GM20000 (cell line): ENCODE results near the gene NDUFAF8.

Experiments used
- DNase-seq: peaks from one replicate; pipeline ENCODE4 v3.0.0; 2012; ENCODE audit warnings: low spot score
- TF ChIP-seq, protein P1 (sequence below): IDR thresholded peaks from 2 replicates; pipeline ENCODE4 v1.5.1; 2012; ENCODE audit warnings: mild to moderate bottlenecking, control low read depth; ENCODE audit errors: extremely low read depth, missing control alignments

NDUFAF8 gene

DNA sequence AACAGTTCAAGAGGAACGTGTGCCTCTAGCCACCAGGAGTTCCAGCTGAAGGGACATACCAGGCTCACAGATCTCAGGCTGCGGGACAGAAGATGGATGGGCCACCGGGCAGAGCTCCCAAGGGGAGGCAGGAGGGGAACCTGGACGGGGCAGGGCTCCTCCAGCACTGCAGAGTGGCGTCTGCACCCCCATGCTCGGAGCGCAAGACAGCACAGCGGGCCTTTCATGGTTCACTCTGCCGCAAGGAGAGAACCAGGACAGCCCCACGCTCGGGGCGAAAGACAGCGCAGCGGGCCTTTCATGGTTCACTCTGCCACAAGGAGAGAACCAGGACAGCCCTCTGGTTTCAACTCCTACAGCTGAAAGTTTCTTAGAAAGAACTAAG is 35.3 kb downstream of the NDUFAF8 start:
- TF ChIP-seq, protein P1, sequence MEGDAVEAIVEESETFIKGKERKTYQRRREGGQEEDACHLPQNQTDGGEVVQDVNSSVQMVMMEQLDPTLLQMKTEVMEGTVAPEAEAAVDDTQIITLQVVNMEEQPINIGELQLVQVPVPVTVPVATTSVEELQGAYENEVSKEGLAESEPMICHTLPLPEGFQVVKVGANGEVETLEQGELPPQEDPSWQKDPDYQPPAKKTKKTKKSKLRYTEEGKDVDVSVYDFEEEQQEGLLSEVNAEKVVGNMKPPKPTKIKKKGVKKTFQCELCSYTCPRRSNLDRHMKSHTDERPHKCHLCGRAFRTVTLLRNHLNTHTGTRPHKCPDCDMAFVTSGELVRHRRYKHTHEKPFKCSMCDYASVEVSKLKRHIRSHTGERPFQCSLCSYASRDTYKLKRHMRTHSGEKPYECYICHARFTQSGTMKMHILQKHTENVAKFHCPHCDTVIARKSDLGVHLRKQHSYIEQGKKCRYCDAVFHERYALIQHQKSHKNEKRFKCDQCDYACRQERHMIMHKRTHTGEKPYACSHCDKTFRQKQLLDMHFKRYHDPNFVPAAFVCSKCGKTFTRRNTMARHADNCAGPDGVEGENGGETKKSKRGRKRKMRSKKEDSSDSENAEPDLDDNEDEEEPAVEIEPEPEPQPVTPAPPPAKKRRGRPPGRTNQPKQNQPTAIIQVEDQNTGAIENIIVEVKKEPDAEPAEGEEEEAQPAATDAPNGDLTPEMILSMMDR = no peak
- no peak for DNase-seq

DNA sequence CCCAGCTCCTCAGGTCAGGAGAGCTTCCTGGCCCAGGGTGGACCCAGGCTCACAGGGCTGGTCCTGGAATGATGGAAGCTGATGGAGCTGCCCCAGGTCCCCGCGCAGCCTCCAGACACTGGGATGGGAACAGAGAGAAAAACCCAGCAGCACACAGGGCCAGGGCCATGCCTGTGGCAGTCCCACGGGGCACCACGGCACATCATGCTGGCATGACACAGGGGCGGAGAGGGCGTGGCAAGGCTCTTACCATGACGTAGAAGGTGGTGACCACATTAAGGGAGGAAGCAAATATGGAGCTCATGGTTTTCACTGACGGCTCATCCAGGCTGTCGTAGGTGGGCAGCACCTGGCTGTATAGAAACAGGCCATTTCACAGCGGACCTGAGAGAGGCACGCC is 37.7 kb downstream of the NDUFAF8 start:
- DNase-seq = no peak
- TF ChIP-seq, protein P1 = no peak

DNA sequence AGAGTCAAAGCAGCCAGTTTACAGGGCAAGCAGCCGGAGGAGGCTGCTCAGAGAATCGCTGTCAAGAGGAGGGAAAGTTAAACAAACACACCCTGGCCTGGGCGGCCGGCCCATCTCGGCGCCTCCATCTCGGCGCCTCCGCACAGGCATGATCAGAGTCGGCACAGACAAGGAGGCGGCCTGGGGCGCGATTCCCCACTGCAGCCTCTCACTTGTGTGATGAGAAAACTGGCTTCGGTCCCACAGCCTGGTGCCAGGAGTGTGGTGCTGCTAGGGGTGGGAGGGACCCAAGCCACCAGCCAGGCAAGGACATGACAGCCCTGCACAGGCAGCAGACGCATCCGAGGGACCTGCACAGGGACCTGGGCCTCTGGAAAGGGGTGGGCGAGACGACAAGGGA is 38.3 kb downstream of the NDUFAF8 start:
- TF ChIP-seq, protein P1 = no peak
- no peak for DNase-seq

DNA sequence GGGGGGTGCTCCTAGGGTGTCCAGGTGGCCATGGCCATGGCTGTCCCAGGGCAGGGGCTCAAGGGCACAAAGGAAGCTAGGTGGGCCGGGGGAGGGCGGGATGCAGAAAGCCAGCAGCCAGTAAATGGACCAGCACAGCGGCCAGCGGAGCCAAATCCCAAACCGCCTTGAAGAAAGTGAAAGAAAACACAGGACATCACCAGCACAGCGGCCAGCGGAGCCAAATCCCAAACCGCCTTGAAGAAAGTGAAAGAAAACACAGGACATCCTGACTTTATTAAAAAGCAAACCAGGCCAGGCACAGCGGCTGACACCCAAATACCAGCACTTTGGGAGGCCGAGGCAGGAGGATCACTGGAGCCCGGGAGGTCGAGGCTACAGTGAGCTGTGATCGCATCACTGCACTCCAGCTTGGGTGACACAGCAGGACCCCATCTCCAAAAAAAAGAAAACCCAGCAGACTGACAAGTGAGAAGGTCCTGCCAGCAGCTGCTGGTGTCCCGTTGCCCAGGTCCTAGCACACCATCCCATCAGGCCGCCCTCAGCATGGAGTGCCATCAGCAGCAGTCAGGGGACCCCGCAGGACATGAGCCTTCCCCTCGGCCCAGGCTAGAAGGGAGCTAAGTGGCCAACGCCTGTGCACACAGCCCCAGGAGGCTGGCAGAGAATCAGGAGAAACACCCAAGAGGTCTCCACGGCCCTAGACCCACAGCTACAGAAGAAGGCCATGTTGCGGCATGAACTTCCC is 39.0 kb downstream of the NDUFAF8 start:
- TF ChIP-seq, protein P1 = no peak
- DNase-seq = no peak

DNA sequence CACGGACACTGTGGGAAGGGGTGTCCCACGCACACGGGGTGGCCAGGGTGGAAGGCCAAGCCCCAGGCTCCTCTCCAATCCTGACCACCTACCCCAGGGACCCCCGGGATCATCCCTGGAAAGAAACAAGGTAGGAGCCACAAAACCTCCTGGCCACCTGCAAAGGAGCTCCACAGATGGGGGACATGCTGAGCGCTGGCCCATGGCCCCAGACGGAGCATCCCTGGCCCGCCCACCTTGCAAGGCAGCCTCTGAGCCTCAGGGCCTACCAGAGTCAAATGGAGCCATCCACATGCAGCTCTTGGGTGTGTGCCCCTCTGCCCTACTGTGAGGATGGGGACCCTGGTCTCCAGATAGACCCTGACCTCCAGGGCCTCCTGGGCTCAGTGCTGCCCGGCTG is 39.7 kb downstream of the NDUFAF8 start:
- TF ChIP-seq, protein P1 = no peak
- no peak for DNase-seq

DNA sequence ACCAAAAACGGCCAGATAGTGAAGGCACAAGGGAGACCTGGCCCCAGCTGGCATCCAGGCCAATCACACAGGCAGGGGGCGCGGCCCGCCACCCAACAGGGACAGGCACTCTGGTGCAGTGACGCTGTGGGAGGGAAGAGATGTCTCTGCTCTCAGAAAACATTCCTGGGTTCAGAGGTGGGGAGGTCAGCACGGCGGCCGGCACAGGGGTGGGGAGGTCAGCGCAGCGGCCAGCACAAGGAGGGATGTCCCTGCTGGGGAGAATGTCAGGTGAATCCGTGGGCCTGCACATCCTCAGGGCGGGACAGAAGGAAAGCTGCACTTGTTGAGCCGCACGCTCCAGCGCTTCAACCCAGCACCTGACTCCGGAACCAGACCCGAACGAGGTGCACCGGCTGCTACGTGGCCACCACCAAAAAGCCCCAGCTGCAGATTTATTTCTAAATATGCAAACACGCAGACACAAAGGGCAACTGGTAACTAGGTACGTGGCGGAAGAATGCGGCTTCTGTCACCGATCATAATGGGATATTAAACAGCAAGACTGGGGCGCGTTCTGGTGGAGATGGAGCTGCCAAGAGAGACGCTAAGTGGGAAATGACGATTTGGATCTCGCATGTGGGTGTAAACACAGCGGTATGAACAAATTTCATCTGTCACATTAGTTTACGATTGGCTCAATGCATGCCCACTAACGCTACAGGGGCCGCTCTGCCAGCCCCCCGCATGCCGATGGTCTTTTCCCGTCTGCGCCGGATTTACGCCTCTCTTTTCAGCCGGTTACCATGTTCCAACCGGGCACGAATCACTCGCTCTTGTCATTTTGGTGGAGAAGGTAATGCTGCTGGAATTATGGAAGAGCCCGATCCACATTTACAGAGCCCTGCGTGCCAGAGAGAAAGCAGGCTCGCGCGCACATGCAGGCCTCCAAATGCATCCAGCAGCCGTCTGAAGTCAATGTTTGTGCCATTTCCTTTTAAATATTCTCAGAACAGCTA is 40.5 kb downstream of the NDUFAF8 start:
- DNase-seq = no peak
- TF ChIP-seq, protein P1 = no peak

DNA sequence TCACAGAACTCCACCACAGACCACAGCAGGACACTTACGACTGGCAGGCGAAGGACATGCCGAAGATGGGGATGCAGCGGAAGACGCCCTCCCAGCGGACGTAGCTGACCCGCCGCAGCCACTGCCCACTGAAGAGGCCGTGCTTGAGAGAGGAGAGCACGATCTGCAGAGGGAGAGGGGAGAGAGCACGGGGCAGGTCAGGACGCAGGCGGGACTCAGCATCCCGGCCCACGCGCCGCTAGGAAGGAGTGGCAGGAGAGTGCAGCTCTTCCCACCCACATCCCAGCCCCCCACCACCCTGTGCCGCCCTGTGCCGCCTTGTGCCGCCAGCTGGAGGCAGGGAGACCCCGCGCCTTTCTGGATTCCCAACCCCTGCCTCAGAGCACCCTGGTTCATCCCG is 41.5 kb downstream of the NDUFAF8 start:
- TF ChIP-seq, protein P1 = no peak
- no peak for DNase-seq
